ENCODE measurements around the gene TMEM108.

Gene TMEM108

GRCh38 chr3:133238015-133238414, 199.8 kb downstream of the TMEM108 start:
- DNase-seq: no peak

- DNase-seq: no peak
Measured at GRCh38 chr3:133246119-133246518, 207.9 kb downstream of the TMEM108 start.

- DNase-seq: no peak
Measured at GRCh38 chr3:133246773-133247172, 208.6 kb downstream of the TMEM108 start.

- no peak for DNase-seq
Measured at GRCh38 chr3:133248389-133248788, 210.2 kb downstream of the TMEM108 start.

GRCh38 chr3:133249490-133249889, 211.3 kb downstream of the TMEM108 start:
- no peak for DNase-seq

GRCh38 chr3:133254151-133254550, 216.0 kb downstream of the TMEM108 start:
- no peak for DNase-seq

- DNase-seq: no peak
Measured at GRCh38 chr3:133254716-133255115, 216.5 kb downstream of the TMEM108 start.

- DNase-seq: no peak
Measured at GRCh38 chr3:133256787-133257483, 218.7 kb downstream of the TMEM108 start.

GRCh38 chr3:133258358-133258757, 220.2 kb downstream of the TMEM108 start:
- DNase-seq: no peak

- DNase-seq: no peak
Measured at GRCh38 chr3:133259767-133260166, 221.6 kb downstream of the TMEM108 start.

- DNase-seq: no peak
Measured at GRCh38 chr3:133262333-133262732, 224.1 kb downstream of the TMEM108 start.

GRCh38 chr3:133264920-133265319, 226.7 kb downstream of the TMEM108 start:
- no peak for DNase-seq

- DNase-seq: peak; percentile 64
Measured at GRCh38 chr3:133268726-133269134, 230.5 kb downstream of the TMEM108 start.

- DNase-seq: peak; percentile 58
Measured at GRCh38 chr3:133269393-133269792, 231.2 kb downstream of the TMEM108 start.

GRCh38 chr3:133270631-133271030, 232.4 kb downstream of the TMEM108 start:
- DNase-seq: no peak

GRCh38 chr3:133271042-133271441, 232.9 kb downstream of the TMEM108 start:
- no peak for DNase-seq

GRCh38 chr3:133271539-133271938, 233.3 kb downstream of the TMEM108 start:
- DNase-seq: no peak

- DNase-seq: no peak
Measured at GRCh38 chr3:133273346-133273745, 235.2 kb downstream of the TMEM108 start.

GRCh38 chr3:133274477-133274876, 236.3 kb downstream of the TMEM108 start:
- DNase-seq: no peak

- peak; percentile 71 for DNase-seq
Measured at GRCh38 chr3:133276594-133276993, 238.4 kb downstream of the TMEM108 start.

GRCh38 chr3:133277813-133278212, 239.6 kb downstream of the TMEM108 start:
- DNase-seq: no peak

GRCh38 chr3:133278260-133279043, 240.3 kb downstream of the TMEM108 start:
- DNase-seq: no peak

GRCh38 chr3:133280586-133280985, 242.4 kb downstream of the TMEM108 start:
- DNase-seq: peak; percentile 18

GRCh38 chr3:133282236-133282635, 244.0 kb downstream of the TMEM108 start:
- DNase-seq: no peak

Data from NCI-H2171 (cell line).